Effector memory CD4-positive, alpha-beta T cell (primary cell): ENCODE data around the gene DELE1.
A peak's percentile ranks its signal among the peaks of the same experiment; 100 is the strongest.
"Not testable (repeated sequence)": the region's sequence is repeated elsewhere in the genome, so short reads cannot be mapped to it uniquely, and the experiment has no call there.

Experiments used
- DNase-seq, 3 donors: peaks; one replicate each; pipeline ENCODE4 v3.0.0-alpha.2; 2020
- H3K27ac ChIP-seq: 2 replicates; pipeline ENCODE4 v1.7.0; 2013; ENCODE audit warnings: mild to moderate bottlenecking, low read length, moderate library complexity; ENCODE audit not compliant: insufficient read depth, poor library complexity, severe bottlenecking
- H3K27me3 ChIP-seq: replicated peaks from 2 replicates; pipeline ENCODE4 v1.7.0; 2013; ENCODE audit warnings: mild to moderate bottlenecking, low read length; ENCODE audit not compliant: insufficient read depth, control insufficient read depth, poor library complexity, severe bottlenecking
- H3K36me3 ChIP-seq: 2 replicates; pipeline ENCODE4 v1.7.0; 2013; ENCODE audit warnings: mild to moderate bottlenecking, low read length, moderate library complexity; ENCODE audit not compliant: control insufficient read depth, insufficient read depth
- H3K4me1 ChIP-seq: 2 replicates; pipeline ENCODE4 v1.7.0; 2013; ENCODE audit warnings: low read length, mild to moderate bottlenecking; ENCODE audit not compliant: control insufficient read depth, insufficient read depth, poor library complexity, severe bottlenecking
- H3K4me3 ChIP-seq: 2 replicates; pipeline ENCODE4 v1.7.0; 2013; ENCODE audit warnings: low read length, low read depth, mild to moderate bottlenecking; ENCODE audit not compliant: insufficient read depth, poor library complexity, severe bottlenecking
- H3K9me3 ChIP-seq: 2 replicates; pipeline ENCODE4 v1.7.0; 2013; ENCODE audit warnings: mild to moderate bottlenecking, low read length, moderate library complexity; ENCODE audit not compliant: control insufficient read depth

The DELE1 gene

GRCh38 chr5:141922827-141923447, 734 bp upstream of the DELE1 start:
- Histone ChIP-seq H3K4me1 (peaks cover 11% of the 10 kb centered on the region), H3K36me3 (peaks cover 19% of the 10 kb centered on the region), H3K4me3 (peak overlapping the region; percentile 74), H3K27ac (peak overlapping the region; percentile 96)
- H3K9me3 ChIP-seq, H3K27me3 ChIP-seq, DNase-seq: not testable (repeated sequence)

- peaks cover 53% of the 10 kb centered on the region for H3K36me3 ChIP-seq
- H3K4me3 ChIP-seq: no peak overlapping the region
- H3K27me3 ChIP-seq: no peaks in the 10 kb centered on the region
- DNase-seq: no peak
- H3K4me1 ChIP-seq: peaks cover 11% of the 10 kb centered on the region
- H3K9me3 ChIP-seq: no peaks in the 10 kb centered on the region
- no peak overlapping the region for H3K27ac ChIP-seq
Measured at GRCh38 chr5:141926434-141926833, 2.8 kb downstream of the DELE1 start.

GRCh38 chr5:141928051-141928450, 4.4 kb downstream of the DELE1 start:
- Histone ChIP-seq H3K36me3 (peaks cover 66% of the 10 kb centered on the region), H3K4me1 (peaks cover 9% of the 10 kb centered on the region), H3K27ac (no peak overlapping the region), H3K27me3 (no peaks in the 10 kb centered on the region), H3K9me3 (no peaks in the 10 kb centered on the region), H3K4me3 (no peak overlapping the region)
- no peak for DNase-seq

GRCh38 chr5:141929398-141930058, 5.9 kb downstream of the DELE1 start:
- peaks cover 76% of the 10 kb centered on the region for H3K36me3 ChIP-seq
- DNase-seq: no peak
- peaks cover under 1% of the 10 kb centered on the region for H3K4me1 ChIP-seq
- no peak overlapping the region for H3K27ac ChIP-seq
- no peaks in the 10 kb centered on the region for H3K9me3 ChIP-seq
- no peak overlapping the region for H3K4me3 ChIP-seq
- H3K27me3 ChIP-seq: no peaks in the 10 kb centered on the region

GRCh38 chr5:141931694-141932093, 8.0 kb downstream of the DELE1 start:
- Histone ChIP-seq H3K4me1 (no peaks in the 10 kb centered on the region), H3K9me3 (no peaks in the 10 kb centered on the region), H3K27ac (no peak overlapping the region), H3K27me3 (no peaks in the 10 kb centered on the region), H3K4me3 (no peak overlapping the region), H3K36me3 (peaks cover 87% of the 10 kb centered on the region)
- no peak for DNase-seq

GRCh38 chr5:141933151-141933550, 9.5 kb downstream of the DELE1 start:
- Histone ChIP-seq H3K4me1 (no peaks in the 10 kb centered on the region), H3K9me3 (no peaks in the 10 kb centered on the region), H3K27ac (no peak overlapping the region), H3K4me3 (no peak overlapping the region), H3K36me3 (peaks cover 81% of the 10 kb centered on the region), H3K27me3 (no peaks in the 10 kb centered on the region)
- DNase-seq: no peak

- Histone ChIP-seq H3K9me3 (no peaks in the 10 kb centered on the region), H3K36me3 (peaks cover 77% of the 10 kb centered on the region), H3K27ac (no peak overlapping the region), H3K4me1 (no peaks in the 10 kb centered on the region), H3K4me3 (no peak overlapping the region), H3K27me3 (no peaks in the 10 kb centered on the region)
- no peak for DNase-seq
Measured at GRCh38 chr5:141934099-141934844, 10.6 kb downstream of the DELE1 start.

GRCh38 chr5:141935538-141935937, 11.9 kb downstream of the DELE1 start:
- no peaks in the 10 kb centered on the region for H3K9me3 ChIP-seq
- no peak for DNase-seq
- no peaks in the 10 kb centered on the region for H3K4me1 ChIP-seq
- H3K36me3 ChIP-seq: peaks cover 73% of the 10 kb centered on the region
- H3K27me3 ChIP-seq: no peaks in the 10 kb centered on the region
- H3K4me3 ChIP-seq: no peak overlapping the region
- H3K27ac ChIP-seq: no peak overlapping the region

- H3K9me3 ChIP-seq: no peaks in the 10 kb centered on the region
- no peaks in the 10 kb centered on the region for H3K27me3 ChIP-seq
- DNase-seq: no peak
- H3K36me3 ChIP-seq: peaks cover 30% of the 10 kb centered on the region
- H3K4me1 ChIP-seq: no peaks in the 10 kb centered on the region
- no peak overlapping the region for H3K4me3 ChIP-seq
- no peak overlapping the region for H3K27ac ChIP-seq
Measured at GRCh38 chr5:141940695-141941271, 17.1 kb downstream of the DELE1 start.

- H3K4me3 ChIP-seq: no peak overlapping the region
Measured at GRCh38 chr5:141941307-141941706, 17.6 kb downstream of the DELE1 start.

More at GRCh38 chr5:141941307-141941706, 17.6 kb downstream of the DELE1 start:
- no peaks in the 10 kb centered on the region for H3K9me3 ChIP-seq
- no peak overlapping the region for H3K27ac ChIP-seq
- no peaks in the 10 kb centered on the region for H3K27me3 ChIP-seq
- H3K36me3 ChIP-seq: peaks cover 27% of the 10 kb centered on the region
- DNase-seq: no peak
- no peaks in the 10 kb centered on the region for H3K4me1 ChIP-seq
